ENCODE results near the gene LIN54. TPM values are rescaled to one million over a fixed set of nuclear protein-coding genes. Genes with fewer than 3 reads are reported as not detected.

The LIN54 gene
- total RNA-seq, 1 experiment from 2014 or later, result 12.7 TPM

DNA sequence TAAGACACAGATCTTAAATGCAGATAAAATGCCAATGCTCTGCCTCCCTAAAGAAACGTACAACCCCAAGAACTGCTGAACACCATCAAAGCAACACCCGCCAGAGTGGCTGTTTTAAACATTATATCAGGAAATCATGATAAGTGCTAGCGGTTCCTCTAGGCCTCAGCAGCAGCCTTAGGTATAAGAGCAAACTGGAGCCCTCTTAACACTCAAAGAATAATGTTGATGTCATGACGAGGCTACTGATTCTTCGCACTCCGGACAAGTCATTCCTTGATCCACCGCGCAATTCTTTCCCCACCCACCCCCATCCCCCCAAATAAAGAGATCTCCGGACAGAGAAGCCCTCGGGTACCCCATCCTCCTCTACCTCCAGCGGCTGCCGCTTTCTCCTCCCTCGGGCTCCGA, 507 bp downstream of the LIN54 start:
- DNase-seq (ENCODE audit: low spot score) (no peak), ATAC-seq (peak; percentile 11)
- TF ChIP-seq RELA (CRISPR knock-in tag; IDR thresholded peaks at IDR 0.05; ENCODE audit: borderline replicate concordance) (no peak), FOXK1 (CRISPR knock-in tag; IDR thresholded peaks at IDR 0.05) (no peak), OVOL2 (CRISPR knock-in tag; IDR thresholded peaks at IDR 0.05; ENCODE audit: borderline replicate concordance) (no peak), NFYB (CRISPR knock-in tag; conservative IDR thresholded peaks at IDR 0.05; ENCODE audit: low read depth) (no peak), JUN (CRISPR knock-in tag; IDR thresholded peaks at IDR 0.05) (no peak), NR2C2 (CRISPR knock-in tag; IDR thresholded peaks at IDR 0.05) (no peak), STAT6 (CRISPR knock-in tag; conservative IDR thresholded peaks at IDR 0.05; ENCODE audit: low read depth) (no peak), ZNF138 (CRISPR knock-in tag; conservative IDR thresholded peaks at IDR 0.05) (no peak), TP53 (CRISPR knock-in tag; IDR thresholded peaks at IDR 0.05) (no peak), ATF2 (CRISPR knock-in tag; IDR thresholded peaks at IDR 0.05; ENCODE audit: borderline replicate concordance, low read depth) (no peak), AR (CRISPR knock-in tag; IDR thresholded peaks at IDR 0.05) (no peak), PRRX2 (CRISPR knock-in tag; IDR thresholded peaks at IDR 0.05) (no peak), ETV6 (CRISPR knock-in tag; IDR thresholded peaks at IDR 0.05) (no peak), CREM (CRISPR knock-in tag; IDR thresholded peaks at IDR 0.05) (no peak), SMAD3 (CRISPR knock-in tag; IDR thresholded peaks at IDR 0.05; ENCODE audit: borderline replicate concordance) (no peak), ZNF219 (CRISPR knock-in tag; IDR thresholded peaks at IDR 0.05; ENCODE audit: borderline replicate concordance) (no peak)
- TF ChIP-seq, protein P1, sequence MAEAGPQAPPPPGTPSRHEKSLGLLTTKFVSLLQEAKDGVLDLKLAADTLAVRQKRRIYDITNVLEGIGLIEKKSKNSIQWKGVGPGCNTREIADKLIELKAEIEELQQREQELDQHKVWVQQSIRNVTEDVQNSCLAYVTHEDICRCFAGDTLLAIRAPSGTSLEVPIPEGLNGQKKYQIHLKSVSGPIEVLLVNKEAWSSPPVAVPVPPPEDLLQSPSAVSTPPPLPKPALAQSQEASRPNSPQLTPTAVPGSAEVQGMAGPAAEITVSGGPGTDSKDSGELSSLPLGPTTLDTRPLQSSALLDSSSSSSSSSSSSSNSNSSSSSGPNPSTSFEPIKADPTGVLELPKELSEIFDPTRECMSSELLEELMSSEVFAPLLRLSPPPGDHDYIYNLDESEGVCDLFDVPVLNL (CRISPR knock-in tag; IDR thresholded peaks at IDR 0.05; ENCODE audit: borderline replicate concordance, low read depth), result no peak
- CTCF ChIA-PET, result interaction anchor here (1.2 kb wide), 1 partner anchor 1473 kb away, joined by 5 read pairs; no protein-coding TSS in a partner anchor
- POLR2A ChIA-PET, result interaction anchor here (0.7 to 1.0 kb wide), 2 partner anchors 9 to 25 kb away, joined by 3 to 4 read pairs; partner anchors contain the start of gene COPS4
- Mint-ChIP-seq H3K9me3 (no peaks in the 10 kb centered on the region), H3K27ac (peak overlapping the region; percentile 67), H3K27me3 (ENCODE audit: low read depth) (peaks cover 13% of the 10 kb centered on the region), H3K4me3 (peak overlapping the region; percentile 92), H3K36me3 (no peaks in the 10 kb centered on the region), H3K4me1 (peaks cover 34% of the 10 kb centered on the region)

DNA sequence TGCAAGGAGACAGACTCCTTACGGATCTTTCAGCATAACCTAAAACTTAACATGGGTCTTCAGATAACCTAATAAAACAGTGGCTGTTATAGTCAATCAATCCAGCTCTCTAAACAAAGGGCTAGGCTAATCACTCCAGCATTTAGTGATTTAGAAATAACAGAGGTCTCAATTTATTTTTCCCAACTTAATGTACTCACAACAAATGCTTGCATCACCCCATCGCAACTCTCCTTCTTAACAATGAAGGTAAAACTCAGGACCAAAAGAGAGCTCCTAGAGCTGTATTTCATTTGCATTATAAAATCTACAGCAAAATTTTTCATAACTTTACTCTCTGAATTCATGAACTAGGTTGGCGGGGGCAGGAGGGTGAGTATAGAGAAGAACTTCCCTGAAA, 1.1 kb downstream of the LIN54 start:
- peaks cover 34% of the 10 kb centered on the region for H3K4me1 Mint-ChIP-seq
- peak overlapping the region; percentile 92 for H3K4me3 Mint-ChIP-seq
- no peak for ATAC-seq
- H3K27ac Mint-ChIP-seq, result peak overlapping the region; percentile 20; the same call in 1 of the 2 replicates
- TF ChIP-seq ZNF671 (CRISPR knock-in tag; IDR thresholded peaks at IDR 0.05) (no peak), ARID4B (CRISPR knock-in tag; IDR thresholded peaks at IDR 0.05; ENCODE audit: borderline replicate concordance) (no peak), EMX1 (CRISPR knock-in tag; IDR thresholded peaks at IDR 0.05) (no peak)
- H3K27me3 Mint-ChIP-seq (ENCODE audit: low read depth), result peaks cover 13% of the 10 kb centered on the region
- ChIA-PET CTCF (no interaction called here), POLR2A (interaction anchor here (1.0 kb wide), 1 partner anchor 8 kb away, joined by 3 read pairs; no protein-coding TSS in a partner anchor)
- no peaks in the 10 kb centered on the region for H3K9me3 Mint-ChIP-seq
- no peaks in the 10 kb centered on the region for H3K36me3 Mint-ChIP-seq
- DNase-seq (ENCODE audit: low spot score), result no peak
